T-helper 1 cell (primary cell): ENCODE measurements around the gene BDH1.

Experiments used
- DNase-seq, 5 donors: peaks; one replicate each; pipeline ENCODE4 v3.0.0-alpha.2; 2012 to 2020

BDH1 gene

DNA sequence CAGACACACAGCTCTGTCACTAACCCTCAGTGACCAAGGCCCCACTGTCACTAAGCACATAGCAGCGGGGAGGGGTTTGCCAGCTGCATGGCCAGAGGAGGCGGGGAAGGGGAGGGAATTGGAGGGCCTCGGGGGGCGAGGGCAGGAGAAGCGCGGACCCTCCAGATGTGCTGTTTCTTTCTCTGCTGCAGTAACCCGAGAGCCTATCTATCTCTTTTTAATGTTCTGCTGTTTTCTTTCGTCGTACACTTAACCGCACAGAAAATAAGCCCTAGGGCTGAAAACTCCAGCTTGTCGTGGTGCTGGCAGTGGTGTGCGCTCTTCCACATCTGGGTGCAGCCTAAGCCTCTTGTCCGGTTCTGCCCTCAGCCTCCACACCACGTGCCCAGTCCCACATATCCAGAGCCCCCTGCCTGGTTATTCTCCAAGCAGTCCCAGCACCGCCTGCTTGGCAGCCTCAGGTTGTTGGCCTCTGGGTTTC lies 51.1 kb downstream of the BDH1 start:
- DNase-seq: no peak

- no peak for DNase-seq
Measured at GRCh38 chr3:197504229-197504628, 51.5 kb downstream of the BDH1 start.

DNA sequence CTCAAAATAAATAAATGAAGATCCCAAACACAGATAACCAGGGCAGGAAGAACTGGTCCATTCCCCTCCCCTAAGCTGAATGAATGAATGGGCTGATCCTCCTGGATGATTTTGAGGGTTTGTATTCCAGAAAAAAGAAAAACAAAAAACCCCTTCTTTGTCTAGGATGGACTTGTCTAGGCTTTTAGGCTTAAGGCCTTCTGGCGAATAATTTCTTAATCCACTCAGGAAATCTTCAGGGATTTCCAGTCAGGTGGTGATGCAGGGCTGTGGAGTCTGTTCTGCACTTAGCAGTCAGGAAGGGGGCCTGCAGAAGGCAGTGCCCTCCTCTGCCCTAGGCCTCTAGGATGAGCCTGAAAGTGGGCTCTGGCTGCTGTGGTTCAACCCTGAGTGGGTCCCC lies 52.1 kb downstream of the BDH1 start:
- no peak for DNase-seq

DNA sequence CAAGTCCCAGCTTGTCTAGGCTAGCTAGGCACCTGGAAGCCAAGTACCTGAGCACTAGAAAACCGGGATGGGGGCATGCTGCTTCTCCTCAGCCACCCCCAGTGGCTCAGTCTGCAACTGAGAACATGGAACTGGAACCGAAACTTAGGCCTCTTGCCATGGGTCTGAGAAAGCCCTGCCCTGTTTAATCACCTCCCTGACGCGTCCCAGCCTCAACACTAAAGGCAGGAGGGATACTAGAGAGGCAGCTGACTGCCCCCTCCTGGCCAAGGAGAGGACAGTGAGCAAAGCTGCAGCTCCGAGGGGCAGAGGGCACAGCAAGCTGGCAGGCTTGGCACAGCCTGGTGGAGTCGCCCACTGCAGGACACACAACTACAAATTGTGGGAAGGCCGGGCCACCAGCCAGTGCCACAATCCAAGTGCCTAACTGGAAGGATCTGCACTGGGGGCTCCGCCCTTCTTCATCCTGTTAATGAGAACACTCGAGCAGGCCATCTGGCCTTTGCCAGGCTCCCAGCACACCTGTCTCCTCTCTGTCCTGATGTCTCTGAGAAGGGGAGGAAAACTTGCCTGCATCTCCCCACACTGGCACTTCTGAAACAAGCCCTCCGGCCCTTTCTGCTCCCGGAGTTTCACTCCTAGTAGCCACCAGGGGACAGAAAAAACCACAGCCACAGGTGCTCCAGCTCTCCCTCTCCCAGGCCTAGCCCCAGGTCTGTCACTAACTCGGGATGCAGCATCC lies 53.7 kb downstream of the BDH1 start:
- peak in 1 of 5 donors; percentile 45 for DNase-seq

DNA sequence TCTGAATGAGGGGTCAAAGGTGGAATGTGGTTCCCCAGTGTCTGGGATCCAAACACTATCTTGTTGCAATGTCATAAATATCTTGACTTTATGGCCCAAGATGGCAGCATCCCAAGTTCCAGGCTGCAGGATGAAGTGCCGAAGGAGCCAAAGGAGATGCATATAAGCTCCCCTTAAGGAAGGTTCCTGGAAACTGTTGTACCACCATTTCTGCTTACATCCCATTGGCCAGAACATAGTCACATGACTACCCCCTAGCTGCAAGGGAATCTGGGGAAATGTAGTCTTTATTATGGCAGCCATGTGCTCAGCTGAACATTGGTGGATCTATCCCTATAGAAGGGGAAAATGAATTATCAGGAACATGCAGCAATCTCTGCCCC lies 54.3 kb downstream of the BDH1 start:
- no peak for DNase-seq

GRCh38 chr3:197500812-197501211 lies 55.0 kb downstream of the BDH1 start:
- no peak for DNase-seq

- DNase-seq: no peak
Measured at GRCh38 chr3:197499427-197499826, 56.3 kb downstream of the BDH1 start.

GRCh38 chr3:197498499-197499241 lies 57.1 kb downstream of the BDH1 start:
- DNase-seq: no peak

- DNase-seq: no peak
Measured at GRCh38 chr3:197496746-197497125, 59.0 kb downstream of the BDH1 start.

GRCh38 chr3:197495999-197496745 lies 59.6 kb downstream of the BDH1 start:
- DNase-seq: no peak

GRCh38 chr3:197495499-197495898 lies 60.3 kb downstream of the BDH1 start:
- DNase-seq: no peak

DNA sequence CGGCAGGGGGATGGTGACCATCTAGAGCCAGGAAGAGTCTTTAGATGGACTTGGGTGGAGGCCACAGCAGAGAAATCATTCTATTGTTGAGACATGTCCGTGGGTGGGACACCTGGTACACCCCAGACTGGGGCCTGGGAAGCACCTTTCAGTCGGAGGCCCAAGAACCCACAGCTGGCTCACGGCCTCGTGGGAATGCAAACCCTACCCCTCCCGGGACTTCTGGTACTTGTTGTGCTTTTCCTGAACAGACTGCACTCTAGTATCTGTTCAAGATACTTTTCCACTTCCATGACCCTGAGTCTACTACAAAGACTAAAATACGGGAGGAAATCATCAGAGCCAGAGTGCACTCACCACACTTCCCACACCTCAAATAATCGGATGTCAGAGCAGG lies 60.7 kb downstream of the BDH1 start:
- DNase-seq: no peak

DNA sequence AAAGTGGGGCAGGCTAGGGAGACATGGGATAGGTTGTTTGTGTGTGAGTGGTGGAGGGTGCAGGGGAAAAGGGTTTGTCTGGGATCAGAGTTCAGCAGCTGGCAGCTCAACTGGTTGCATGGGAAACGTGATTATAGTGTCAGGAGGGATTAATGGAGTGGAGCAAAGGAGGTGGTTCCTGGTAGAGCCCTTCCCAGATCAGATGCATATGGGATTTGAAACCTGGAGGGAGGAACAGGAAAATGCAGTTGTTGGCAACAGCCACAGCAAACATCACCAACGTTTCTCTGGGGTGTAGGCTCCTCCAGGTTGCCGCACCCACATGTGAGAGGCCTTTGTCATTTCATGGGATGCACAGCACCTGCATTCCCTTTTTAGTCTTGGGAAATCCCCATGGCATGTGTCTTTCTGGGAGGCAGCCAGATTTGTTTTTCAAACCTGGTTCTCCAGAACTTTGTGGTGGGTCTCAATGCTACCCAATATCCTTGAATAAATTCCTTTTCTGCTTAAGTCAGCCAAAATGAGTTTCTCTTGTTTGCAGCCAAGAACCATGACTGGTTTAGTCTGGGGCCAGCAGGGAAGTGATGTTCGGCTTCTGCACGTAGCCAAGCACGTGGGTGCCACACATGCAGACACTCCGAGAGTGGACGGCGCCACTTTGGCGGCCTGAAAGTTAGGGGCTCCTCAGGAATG lies 61.3 kb downstream of the BDH1 start:
- DNase-seq: no peak

GRCh38 chr3:197493049-197493448 lies 62.7 kb downstream of the BDH1 start:
- DNase-seq: no peak

DNA sequence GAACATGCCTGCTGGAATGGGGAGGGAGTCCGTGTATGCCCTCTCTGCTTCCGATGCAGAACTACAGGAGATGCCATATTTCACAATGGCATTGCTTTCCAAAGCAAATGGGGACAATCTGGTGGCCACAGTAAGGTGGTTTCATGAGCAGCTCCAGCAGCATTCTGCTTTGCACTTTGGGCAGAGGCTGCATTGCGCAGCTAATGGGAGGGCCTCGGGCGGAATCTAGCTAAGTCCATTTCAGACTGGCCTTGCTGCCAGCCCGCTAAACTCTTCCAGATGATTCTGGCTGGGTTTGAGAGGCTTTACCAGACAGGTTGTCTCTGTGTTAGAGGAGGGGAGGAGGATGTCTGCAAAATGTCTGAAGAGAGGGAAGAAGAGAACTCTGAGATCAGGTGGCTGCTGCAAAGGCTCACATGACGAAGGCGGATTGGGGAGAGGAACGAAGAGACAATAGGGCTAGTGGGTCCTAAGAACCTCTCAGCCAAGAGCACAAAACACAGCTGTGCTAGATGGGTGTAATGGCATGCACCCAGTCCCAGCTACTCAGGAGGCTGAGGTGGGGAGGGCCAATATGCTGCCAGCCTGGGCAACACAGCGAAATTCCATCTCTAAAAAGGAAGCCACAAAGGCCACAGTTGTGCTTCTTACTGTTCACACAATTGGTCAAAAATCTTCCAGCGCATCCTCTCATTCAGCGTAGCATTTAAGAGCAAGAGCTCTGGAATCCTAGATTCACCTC lies 63.7 kb downstream of the BDH1 start:
- no peak for DNase-seq

DNA sequence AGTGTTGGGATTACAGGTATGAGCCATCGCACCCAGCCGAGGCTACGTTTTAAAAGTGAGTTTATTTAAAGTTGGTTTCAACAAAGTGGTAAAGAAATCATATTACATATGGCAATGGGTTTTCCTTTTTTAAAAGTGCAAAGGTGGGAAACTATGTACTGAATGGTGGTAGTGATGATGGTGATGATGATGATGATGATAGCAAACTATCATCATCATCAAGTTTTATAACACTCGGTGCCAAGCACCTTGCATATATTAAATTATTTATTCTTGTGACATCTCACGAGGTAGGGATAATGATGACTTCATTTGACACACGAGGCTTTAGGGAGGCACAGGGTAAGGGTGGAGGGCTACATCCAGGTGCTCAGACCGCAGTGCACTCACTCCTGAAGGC lies 64.3 kb downstream of the BDH1 start:
- DNase-seq: no peak

- no peak for DNase-seq
Measured at GRCh38 chr3:197490098-197491058, 65.4 kb downstream of the BDH1 start.

GRCh38 chr3:197487911-197488391 lies 67.8 kb downstream of the BDH1 start:
- DNase-seq: no peak

GRCh38 chr3:197486861-197487260 lies 68.9 kb downstream of the BDH1 start:
- no peak for DNase-seq

DNA sequence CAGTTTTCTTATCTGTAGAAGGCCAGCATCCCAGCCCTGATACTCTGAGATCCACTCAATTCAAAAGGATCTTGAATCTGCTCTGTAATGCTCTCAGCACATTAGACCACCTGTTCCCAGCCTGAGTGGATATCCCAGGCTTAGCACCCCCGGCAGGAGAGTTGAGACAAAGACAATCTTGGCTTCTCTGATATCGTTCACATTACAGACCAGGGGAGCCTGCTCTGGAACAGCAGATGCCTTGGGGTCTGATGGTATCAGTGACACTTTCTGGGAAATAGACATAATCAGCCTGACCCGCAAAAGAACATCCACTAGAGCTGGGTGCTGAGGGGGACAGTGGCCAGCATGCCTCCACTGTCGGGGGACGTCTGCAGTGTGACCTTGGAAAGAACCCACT lies 70.6 kb downstream of the BDH1 start:
- DNase-seq: no peak
